HCT116 (cell line): Measurements from ENCODE around the gene MYH14. TPM values are rescaled to one million over a fixed set of nuclear protein-coding genes. Genes with fewer than 3 reads are reported as not detected.

Experiments used
- ATAC-seq: fragments of 200-7000 bp; cut with Tn5 transposase; 2 replicates; pipeline ENCODE4 v1.9.1; 2020; ENCODE audit warnings: mild to moderate bottlenecking, moderate library complexity
- BruUV-seq: library from RNA; stranded (reverse); fragments of 400-500 nt; replicated peaks from 2 replicates; lab custom pipeline; 2021; lab: Mats Ljungman, UMichigan
- CTCF ChIA-PET: fragments of 300-600 bp; sonication (Branson Sonifier 250); formaldehyde crosslinking; loops from one replicate; lab custom pipeline; 2021; ENCODE audit warnings: antibody characterized with exemption; lab: Charles Lee
- POLR2A ChIA-PET: fragments of 300-600, 350-600 bp; sonication (Branson Sonifier 250); formaldehyde crosslinking; loops from one replicate; lab custom pipeline; 2021; ENCODE audit warnings: antibody characterized with exemption; lab: Charles Lee
- RAD21 ChIA-PET, 2 experiments: fragments of 300-600 bp; sonication (Branson Sonifier 250); formaldehyde crosslinking; loops; one replicate each; lab custom pipeline; 2023; ENCODE audit warnings: low total read pairs in 2 of 2; ENCODE audit not compliant: uncharacterized antibody in 2 of 2, unreplicated experiment in 2 of 2, low non-redundant PET in 1 of 2; lab: Charles Lee
- DNase-seq: peaks from one replicate; pipeline ENCODE4 v3.0.0-alpha.2; 2010; ENCODE audit warnings: low read depth, low spot score
- H2AFZ ChIP-seq: fragments of 200-600 bp; shearing (Covaris generic), sonication (generic); 2 replicates; pipeline ENCODE4 v1.6.1; 2017; ENCODE audit warnings: low read depth, mixed run types, mixed read lengths, antibody characterized with exemption, low read length; ENCODE audit not compliant: poor library complexity, severe bottlenecking
- H3K27ac ChIP-seq: 2 replicates; pipeline ENCODE4 v1.5.1; 2012; ENCODE audit warnings: low read depth, low read length
- H3K27me3 ChIP-seq: fragments of 200-600 bp; sonication (generic); 2 replicates; pipeline ENCODE4 v1.6.1; 2016; ENCODE audit warnings: mixed run types, low read length, mixed read lengths; ENCODE audit not compliant: insufficient read depth
- H3K36me3 ChIP-seq, 2 experiments: fragments of 200-500 bp in 1 of 2; fragments of 200-600 bp in 1 of 2; sonication (Bioruptor generic) in 1 of 2; sonication (generic) in 1 of 2; 2 replicates each; pipeline versions ENCODE4 v1.5.1 to v1.6.1; 2014 to 2016; ENCODE audit warnings: low read length in 2 of 2, inconsistent platforms in 1 of 2, mixed read lengths in 1 of 2, mixed run types in 1 of 2; ENCODE audit not compliant: insufficient read depth in 2 of 2, control insufficient read depth in 1 of 2
- H3K4me1 ChIP-seq, 2 experiments: fragments of 200-600 bp in 1 of 2; sonication (generic) in 1 of 2; 2 replicates each; pipeline versions ENCODE4 v1.5.1 to v1.6.1; 2012 to 2017; ENCODE audit warnings: low read length in 2 of 2, inconsistent platforms in 1 of 2, mild to moderate bottlenecking in 1 of 2, mixed read lengths in 1 of 2, mixed run types in 1 of 2, moderate library complexity in 1 of 2; ENCODE audit not compliant: insufficient read depth in 2 of 2, control insufficient read depth in 1 of 2
- H3K4me2 ChIP-seq: fragments of 200-600 bp; sonication (generic); 2 replicates; pipeline ENCODE4 v1.6.1; 2017; ENCODE audit warnings: mixed run types, low read length, mixed read lengths
- H3K4me3 ChIP-seq, 2 experiments: fragments of 200-600 bp in 1 of 2; sonication (generic) in 1 of 2; replicated peaks in 1 of 2; 2 replicates each; pipeline ENCODE4 v1.5.1; 2011 to 2016; ENCODE audit warnings: low read length in 2 of 2, control low read depth in 1 of 2, low read depth in 1 of 2, mild to moderate bottlenecking in 1 of 2, mixed read lengths in 1 of 2, mixed run types in 1 of 2
- H3K79me2 ChIP-seq: fragments of 200-600 bp; sonication (generic); 2 replicates; pipeline ENCODE4 v1.6.1; 2017; ENCODE audit warnings: mild to moderate bottlenecking, mixed run types, low read length, moderate library complexity, mixed read lengths; ENCODE audit not compliant: insufficient read depth
- H3K9ac ChIP-seq: fragments of 200-600 bp; sonication (generic); 2 replicates; pipeline ENCODE4 v1.6.1; 2016; ENCODE audit warnings: low read length, mixed read lengths
- H3K9me2 ChIP-seq: fragments of 200-600 bp; sonication (generic), shearing (Covaris generic); 2 replicates; pipeline ENCODE4 v1.6.1; 2017; ENCODE audit warnings: mixed run types, mild to moderate bottlenecking, moderate library complexity; ENCODE audit not compliant: insufficient read depth
- H3K9me3 ChIP-seq, 2 experiments: fragments of 200-500 bp in 1 of 2; fragments of 200-600 bp in 1 of 2; sonication (Bioruptor generic) in 1 of 2; sonication (generic) in 1 of 2; 2 replicates each; pipeline ENCODE4 v1.6.1; 2014 to 2017; ENCODE audit warnings: low read length in 2 of 2, mixed read lengths in 2 of 2, inconsistent platforms in 1 of 2, low read depth in 1 of 2, mild to moderate bottlenecking in 1 of 2, mixed run types in 1 of 2, moderate library complexity in 1 of 2; ENCODE audit not compliant: control insufficient read depth in 1 of 2, insufficient read depth in 1 of 2
- H4K20me1 ChIP-seq: fragments of 200-600 bp; sonication (generic), shearing (Covaris generic); 2 replicates; pipeline ENCODE4 v1.6.1; 2017; ENCODE audit warnings: mixed run types, mild to moderate bottlenecking, moderate library complexity; ENCODE audit not compliant: insufficient read depth
- ATF3 ChIP-seq: IDR thresholded peaks from 2 replicates; pipeline ENCODE4 v1.6.1; 2012
- CBX3 ChIP-seq: IDR thresholded peaks from 2 replicates; pipeline ENCODE4 v1.6.1; 2012; ENCODE audit warnings: low read depth
- CEBPB ChIP-seq: IDR thresholded peaks from 2 replicates; pipeline ENCODE4 v1.6.1; 2012; ENCODE audit warnings: low read depth
- EGR1 ChIP-seq: IDR thresholded peaks from 2 replicates; pipeline ENCODE4 v1.6.1; 2012; ENCODE audit warnings: low read depth
- EZH2 ChIP-seq: fragments of 200-600 bp; sonication (generic); IDR thresholded peaks from 2 replicates; pipeline ENCODE4 v1.6.1; 2017; ENCODE audit warnings: antibody characterized with exemption, mixed run types
- FOSL1 ChIP-seq: IDR thresholded peaks from 2 replicates; pipeline ENCODE4 v1.6.1; 2012; ENCODE audit warnings: low read depth
- JUND ChIP-seq: IDR thresholded peaks from 2 replicates; pipeline ENCODE4 v1.6.1; 2012
- MAX ChIP-seq: IDR thresholded peaks from 2 replicates; pipeline ENCODE4 v1.6.1; 2012
- POLR2A ChIP-seq: IDR thresholded peaks from 2 replicates; pipeline ENCODE4 v1.7.0; 2011; ENCODE audit warnings: borderline replicate concordance; ENCODE audit not compliant: insufficient read depth, insufficient read length; ENCODE audit errors: extremely low read depth
- SIN3A ChIP-seq: IDR thresholded peaks from 2 replicates; pipeline ENCODE4 v1.6.1; 2012; ENCODE audit warnings: low read depth
- SP1 ChIP-seq: IDR thresholded peaks from 2 replicates; pipeline ENCODE4 v1.6.1; 2012; ENCODE audit warnings: low read depth
- SRF ChIP-seq: IDR thresholded peaks from 2 replicates; pipeline ENCODE4 v1.6.1; 2012; ENCODE audit warnings: low read depth
- ZNF274 ChIP-seq: fragments of 200-500 bp; sonication (Bioruptor generic); IDR thresholded peaks from 2 replicates; pipeline ENCODE4 v1.6.1; 2014; ENCODE audit warnings: mild to moderate bottlenecking, low read depth, low read length, inconsistent platforms
- intact Hi-C: fragments of 100-400 bp; cut with micrococcal nuclease; formaldehyde crosslinking; loops from 2 replicates; pipeline ENCODE4 v1.10.0; 2022
- total RNA-seq: library from RNA; stranded (reverse); gene quantifications from one replicate; pipeline ENCODE4 v1.2.1, GENCODE V29; 2021; ENCODE audit not compliant: unreplicated experiment
- TF ChIP-seq, protein P1 (sequence below): IDR thresholded peaks from 2 replicates; pipeline ENCODE4 v1.6.1; 2011; ENCODE audit warnings: mild to moderate bottlenecking, low read length, moderate library complexity; ENCODE audit not compliant: insufficient replicate concordance; ENCODE audit errors: extremely low read depth
- TF ChIP-seq, protein P2 (sequence below), 3 experiments: fragments of 200-600 bp in 1 of 3; sonication (generic) in 1 of 3; IDR thresholded peaks in 2 of 3; conservative IDR thresholded peaks in 1 of 3; 2 replicates each; pipeline ENCODE4 v1.5.1; 2012 to 2017; ENCODE audit warnings: low read depth in 2 of 3, low read length in 2 of 3, antibody characterized with exemption in 1 of 3, borderline replicate concordance in 1 of 3, control low read depth in 1 of 3, mild to moderate bottlenecking in 1 of 3, mixed read lengths in 1 of 3, mixed run types in 1 of 3, moderate library complexity in 1 of 3; ENCODE audit not compliant: insufficient read depth in 1 of 3
- TF ChIP-seq, protein P3 (sequence below): IDR thresholded peaks from 2 replicates; pipeline ENCODE4 v1.6.1; 2012; ENCODE audit warnings: low read depth

Gene MYH14
- total RNA-seq, 1 experiment from 2014 or later = 60.1 TPM

DNA sequence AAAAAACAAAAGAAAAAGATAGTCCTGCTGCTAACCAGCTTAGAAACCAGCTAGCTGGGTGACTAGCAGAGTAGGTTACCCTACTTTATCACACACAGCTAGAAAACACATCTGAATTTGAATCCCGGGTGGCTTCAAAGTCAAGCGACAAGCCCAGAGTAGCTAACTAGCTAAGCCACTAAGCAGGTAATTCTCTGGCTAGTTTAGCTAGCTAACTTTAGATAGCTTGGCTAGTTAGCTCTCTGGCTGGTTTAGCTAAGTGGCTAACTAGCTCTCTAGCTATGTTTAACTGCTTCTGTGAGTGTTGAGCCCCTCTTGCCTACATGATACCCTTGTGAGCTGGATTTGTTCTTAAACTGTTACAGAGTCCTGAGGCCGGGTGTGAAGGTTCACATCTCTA lies 12.4 kb downstream of the MYH14 start (continued):
- TF ChIP-seq, protein P1, sequence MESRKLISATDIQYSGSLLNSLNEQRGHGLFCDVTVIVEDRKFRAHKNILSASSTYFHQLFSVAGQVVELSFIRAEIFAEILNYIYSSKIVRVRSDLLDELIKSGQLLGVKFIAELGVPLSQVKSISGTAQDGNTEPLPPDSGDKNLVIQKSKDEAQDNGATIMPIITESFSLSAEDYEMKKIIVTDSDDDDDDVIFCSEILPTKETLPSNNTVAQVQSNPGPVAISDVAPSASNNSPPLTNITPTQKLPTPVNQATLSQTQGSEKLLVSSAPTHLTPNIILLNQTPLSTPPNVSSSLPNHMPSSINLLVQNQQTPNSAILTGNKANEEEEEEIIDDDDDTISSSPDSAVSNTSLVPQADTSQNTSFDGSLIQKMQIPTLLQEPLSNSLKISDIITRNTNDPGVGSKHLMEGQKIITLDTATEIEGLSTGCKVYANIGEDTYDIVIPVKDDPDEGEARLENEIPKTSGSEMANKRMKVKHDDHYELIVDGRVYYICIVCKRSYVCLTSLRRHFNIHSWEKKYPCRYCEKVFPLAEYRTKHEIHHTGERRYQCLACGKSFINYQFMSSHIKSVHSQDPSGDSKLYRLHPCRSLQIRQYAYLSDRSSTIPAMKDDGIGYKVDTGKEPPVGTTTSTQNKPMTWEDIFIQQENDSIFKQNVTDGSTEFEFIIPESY = no peak

DNA sequence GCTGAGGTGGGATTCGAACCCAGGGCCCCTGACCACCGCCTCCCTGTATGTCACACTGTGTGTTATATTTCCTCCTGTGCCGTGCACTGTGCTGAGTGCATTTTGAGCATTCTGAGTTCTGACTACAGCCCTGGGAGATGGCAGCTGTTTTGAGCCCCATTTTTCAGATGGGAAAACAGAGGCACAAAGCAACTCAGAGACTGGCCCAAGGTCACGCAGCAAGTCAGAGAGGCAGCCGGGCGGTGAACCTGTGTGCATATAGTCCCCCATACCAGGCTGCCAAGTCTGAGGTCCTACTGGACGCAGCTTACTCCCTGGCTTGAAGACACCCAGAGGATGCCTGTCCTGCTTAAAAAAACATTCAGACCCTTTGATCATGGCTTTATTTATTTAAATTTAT lies 17.7 kb downstream of the MYH14 start:
- ATAC-seq (no peak), DNase-seq (no peak)
- Histone ChIP-seq H3K27me3 (no peaks in the 10 kb centered on the region), H3K36me3 (peaks cover 17 to 28% of the 10 kb centered on the region in 2 experiments), H3K9me3 (no peaks in the 10 kb centered on the region), H4K20me1 (no peaks in the 10 kb centered on the region), H3K27ac (no peak overlapping the region), H2AFZ (no peak overlapping the region), H3K79me2 (no peaks in the 10 kb centered on the region), H3K4me3 (no peak overlapping the region), H3K9me2 (no peaks in the 10 kb centered on the region), H3K4me2 (no peak overlapping the region), H3K9ac (no peak overlapping the region), H3K4me1 (peaks cover 4 to 5% of the 10 kb centered on the region in 2 experiments)
- RAD21 ChIA-PET = no interaction called here
- CTCF ChIA-PET = no interaction called here
- BruUV-seq = no TSS peak
- TF ChIP-seq CEBPB (no peak), ATF3 (no peak), EGR1 (no peak), SRF (no peak), FOSL1 (no peak), POLR2A (no peak), JUND (no peak), SP1 (no peak), EZH2 (no peak), ZNF274 (no peak), SIN3A (no peak), CBX3 (no peak), MAX (no peak)
- TF ChIP-seq, protein P1 = no peak
- TF ChIP-seq, protein P2, sequence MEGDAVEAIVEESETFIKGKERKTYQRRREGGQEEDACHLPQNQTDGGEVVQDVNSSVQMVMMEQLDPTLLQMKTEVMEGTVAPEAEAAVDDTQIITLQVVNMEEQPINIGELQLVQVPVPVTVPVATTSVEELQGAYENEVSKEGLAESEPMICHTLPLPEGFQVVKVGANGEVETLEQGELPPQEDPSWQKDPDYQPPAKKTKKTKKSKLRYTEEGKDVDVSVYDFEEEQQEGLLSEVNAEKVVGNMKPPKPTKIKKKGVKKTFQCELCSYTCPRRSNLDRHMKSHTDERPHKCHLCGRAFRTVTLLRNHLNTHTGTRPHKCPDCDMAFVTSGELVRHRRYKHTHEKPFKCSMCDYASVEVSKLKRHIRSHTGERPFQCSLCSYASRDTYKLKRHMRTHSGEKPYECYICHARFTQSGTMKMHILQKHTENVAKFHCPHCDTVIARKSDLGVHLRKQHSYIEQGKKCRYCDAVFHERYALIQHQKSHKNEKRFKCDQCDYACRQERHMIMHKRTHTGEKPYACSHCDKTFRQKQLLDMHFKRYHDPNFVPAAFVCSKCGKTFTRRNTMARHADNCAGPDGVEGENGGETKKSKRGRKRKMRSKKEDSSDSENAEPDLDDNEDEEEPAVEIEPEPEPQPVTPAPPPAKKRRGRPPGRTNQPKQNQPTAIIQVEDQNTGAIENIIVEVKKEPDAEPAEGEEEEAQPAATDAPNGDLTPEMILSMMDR (IDR thresholded peaks at IDR 0.05 in 2 of 3, conservative IDR thresholded peaks at IDR 0.05 in 1 of 3; ENCODE audit: borderline replicate concordance in 1 of 3, insufficient read depth in 1 of 3, low read depth in 2 of 3, low read length in 2 of 3) = no peak
- TF ChIP-seq, protein P3, sequence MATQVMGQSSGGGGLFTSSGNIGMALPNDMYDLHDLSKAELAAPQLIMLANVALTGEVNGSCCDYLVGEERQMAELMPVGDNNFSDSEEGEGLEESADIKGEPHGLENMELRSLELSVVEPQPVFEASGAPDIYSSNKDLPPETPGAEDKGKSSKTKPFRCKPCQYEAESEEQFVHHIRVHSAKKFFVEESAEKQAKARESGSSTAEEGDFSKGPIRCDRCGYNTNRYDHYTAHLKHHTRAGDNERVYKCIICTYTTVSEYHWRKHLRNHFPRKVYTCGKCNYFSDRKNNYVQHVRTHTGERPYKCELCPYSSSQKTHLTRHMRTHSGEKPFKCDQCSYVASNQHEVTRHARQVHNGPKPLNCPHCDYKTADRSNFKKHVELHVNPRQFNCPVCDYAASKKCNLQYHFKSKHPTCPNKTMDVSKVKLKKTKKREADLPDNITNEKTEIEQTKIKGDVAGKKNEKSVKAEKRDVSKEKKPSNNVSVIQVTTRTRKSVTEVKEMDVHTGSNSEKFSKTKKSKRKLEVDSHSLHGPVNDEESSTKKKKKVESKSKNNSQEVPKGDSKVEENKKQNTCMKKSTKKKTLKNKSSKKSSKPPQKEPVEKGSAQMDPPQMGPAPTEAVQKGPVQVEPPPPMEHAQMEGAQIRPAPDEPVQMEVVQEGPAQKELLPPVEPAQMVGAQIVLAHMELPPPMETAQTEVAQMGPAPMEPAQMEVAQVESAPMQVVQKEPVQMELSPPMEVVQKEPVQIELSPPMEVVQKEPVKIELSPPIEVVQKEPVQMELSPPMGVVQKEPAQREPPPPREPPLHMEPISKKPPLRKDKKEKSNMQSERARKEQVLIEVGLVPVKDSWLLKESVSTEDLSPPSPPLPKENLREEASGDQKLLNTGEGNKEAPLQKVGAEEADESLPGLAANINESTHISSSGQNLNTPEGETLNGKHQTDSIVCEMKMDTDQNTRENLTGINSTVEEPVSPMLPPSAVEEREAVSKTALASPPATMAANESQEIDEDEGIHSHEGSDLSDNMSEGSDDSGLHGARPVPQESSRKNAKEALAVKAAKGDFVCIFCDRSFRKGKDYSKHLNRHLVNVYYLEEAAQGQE = no peak
- intact Hi-C loops = no loop called here
- POLR2A ChIA-PET = no interaction called here
